HUES48 (cell line): ENCODE measurements around the gene ITGAX.
A peak's percentile ranks its signal among the peaks of the same experiment; 100 is the strongest.
"Not testable (repeated sequence)": the region's sequence is repeated elsewhere in the genome, so short reads cannot be mapped to it uniquely, and the experiment has no call there.

Experiments
- H3K27ac ChIP-seq: one replicate; pipeline ENCODE4 v1.7.0; 2013; ENCODE audit warnings: low read depth, low read length, inconsistent platforms
- H3K27me3 ChIP-seq: 2 replicates; pipeline ENCODE4 v1.6.1; 2013; ENCODE audit warnings: mild to moderate bottlenecking, low read length; ENCODE audit not compliant: control insufficient read depth, insufficient read depth
- H3K36me3 ChIP-seq: 2 replicates; pipeline ENCODE4 v1.6.1; 2013; ENCODE audit warnings: low read length; ENCODE audit not compliant: control insufficient read depth, insufficient read depth
- H3K4me1 ChIP-seq: 2 replicates; pipeline ENCODE4 v1.6.1; 2013; ENCODE audit warnings: mild to moderate bottlenecking, low read length; ENCODE audit not compliant: control insufficient read depth, insufficient read depth
- H3K4me3 ChIP-seq: 2 replicates; pipeline ENCODE4 v1.5.1; 2013; ENCODE audit warnings: mild to moderate bottlenecking, low read depth, low read length
- H3K9ac ChIP-seq: 2 replicates; pipeline ENCODE4 v1.6.1; 2013; ENCODE audit warnings: mild to moderate bottlenecking, low read depth, low read length, moderate library complexity
- H3K9me3 ChIP-seq: 2 replicates; pipeline ENCODE4 v1.6.1; 2013; ENCODE audit warnings: low read length; ENCODE audit not compliant: control insufficient read depth, insufficient read depth

The ITGAX gene

DNA sequence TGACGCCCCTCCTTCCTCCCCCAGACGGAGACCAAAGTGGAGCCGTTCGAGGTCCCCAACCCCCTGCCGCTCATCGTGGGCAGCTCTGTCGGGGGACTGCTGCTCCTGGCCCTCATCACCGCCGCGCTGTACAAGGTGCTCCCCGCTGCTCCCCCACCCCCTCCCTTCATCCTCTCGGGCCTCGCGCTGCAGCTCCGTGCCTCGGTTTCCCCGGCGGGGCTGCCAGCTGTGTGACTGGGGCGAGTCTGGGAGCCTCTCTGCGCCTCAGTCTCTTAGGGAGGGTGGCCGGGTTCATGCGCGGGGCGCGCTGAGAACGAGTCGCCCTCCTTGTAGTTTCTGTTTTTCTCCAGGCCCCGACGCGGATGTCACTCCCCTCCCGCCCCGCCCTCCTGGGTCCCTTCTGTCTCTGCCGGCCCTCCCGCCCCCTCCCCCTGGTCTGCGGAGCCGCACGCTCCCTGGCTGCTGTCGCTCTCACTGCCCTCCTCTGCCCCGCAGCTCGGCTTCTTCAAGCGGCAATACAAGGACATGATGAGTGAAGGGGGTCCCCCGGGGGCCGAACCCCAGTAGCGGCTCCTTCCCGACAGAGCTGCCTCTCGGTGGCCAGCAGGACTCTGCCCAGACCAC, 23.7 kb upstream of the ITGAX start:
- no peak overlapping the region for H3K27ac ChIP-seq
- H3K9ac ChIP-seq, result no peak overlapping the region
- peak overlapping the region; percentile 49; the same call in 1 of the 2 replicates for H3K4me3 ChIP-seq
- H3K4me1 ChIP-seq, result no peaks in the 10 kb centered on the region
- H3K36me3 ChIP-seq, result no peaks in the 10 kb centered on the region
- no peaks in the 10 kb centered on the region; the same call in 1 of the 2 replicates for H3K9me3 ChIP-seq
- H3K27me3 ChIP-seq, result peaks cover 31% of the 10 kb centered on the region

DNA sequence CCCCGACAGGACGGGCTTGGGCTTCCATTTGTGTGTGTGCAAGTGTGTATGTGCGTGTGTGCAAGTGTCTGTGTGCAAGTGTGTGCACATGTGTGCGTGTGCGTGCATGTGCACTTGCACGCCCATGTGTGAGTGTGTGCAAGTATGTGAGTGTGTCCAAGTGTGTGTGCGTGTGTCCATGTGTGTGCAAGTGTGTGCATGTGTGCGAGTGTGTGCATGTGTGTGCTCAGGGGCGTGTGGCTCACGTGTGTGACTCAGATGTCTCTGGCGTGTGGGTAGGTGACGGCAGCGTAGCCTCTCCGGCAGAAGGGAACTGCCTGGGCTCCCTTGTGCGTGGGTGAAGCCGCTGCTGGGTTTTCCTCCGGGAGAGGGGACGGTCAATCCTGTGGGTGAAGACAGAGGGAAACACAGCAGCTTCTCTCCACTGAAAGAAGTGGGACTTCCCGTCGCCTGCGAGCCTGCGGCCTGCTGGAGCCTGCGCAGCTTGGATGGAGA, 23.1 kb upstream of the ITGAX start:
- Histone ChIP-seq H3K36me3 (no peaks in the 10 kb centered on the region), H3K9ac (no peak overlapping the region), H3K4me3 (peak overlapping the region; percentile 49; the same call in 1 of the 2 replicates), H3K4me1 (no peaks in the 10 kb centered on the region), H3K27ac (no peak overlapping the region), H3K27me3 (peaks cover 31% of the 10 kb centered on the region), H3K9me3 (no peaks in the 10 kb centered on the region; the same call in 1 of the 2 replicates)

DNA sequence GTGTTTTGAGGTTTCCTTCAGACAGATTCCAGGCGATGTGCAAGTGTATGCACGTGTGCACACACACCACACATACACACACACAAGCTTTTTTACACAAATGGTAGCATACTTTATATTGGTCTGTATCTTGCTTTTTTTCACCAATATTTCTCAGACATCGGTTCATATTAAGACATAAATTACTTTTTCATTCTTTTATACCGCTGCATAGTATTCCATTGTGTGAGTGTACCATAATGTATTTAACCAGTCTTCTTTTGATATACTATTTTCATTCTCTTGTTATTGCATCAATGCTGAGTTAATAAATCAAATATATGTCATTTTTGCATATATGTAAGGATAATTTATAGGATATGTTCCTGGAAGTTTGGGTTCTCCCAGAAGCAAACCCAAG, 22.4 kb upstream of the ITGAX start:
- Histone ChIP-seq H3K36me3 (no peaks in the 10 kb centered on the region), H3K4me3 (no peak overlapping the region), H3K9ac (no peak overlapping the region), H3K27me3 (peaks cover 31% of the 10 kb centered on the region), H3K4me1 (no peaks in the 10 kb centered on the region), H3K27ac (no peak overlapping the region), H3K9me3 (no peaks in the 10 kb centered on the region; the same call in 1 of the 2 replicates)

DNA sequence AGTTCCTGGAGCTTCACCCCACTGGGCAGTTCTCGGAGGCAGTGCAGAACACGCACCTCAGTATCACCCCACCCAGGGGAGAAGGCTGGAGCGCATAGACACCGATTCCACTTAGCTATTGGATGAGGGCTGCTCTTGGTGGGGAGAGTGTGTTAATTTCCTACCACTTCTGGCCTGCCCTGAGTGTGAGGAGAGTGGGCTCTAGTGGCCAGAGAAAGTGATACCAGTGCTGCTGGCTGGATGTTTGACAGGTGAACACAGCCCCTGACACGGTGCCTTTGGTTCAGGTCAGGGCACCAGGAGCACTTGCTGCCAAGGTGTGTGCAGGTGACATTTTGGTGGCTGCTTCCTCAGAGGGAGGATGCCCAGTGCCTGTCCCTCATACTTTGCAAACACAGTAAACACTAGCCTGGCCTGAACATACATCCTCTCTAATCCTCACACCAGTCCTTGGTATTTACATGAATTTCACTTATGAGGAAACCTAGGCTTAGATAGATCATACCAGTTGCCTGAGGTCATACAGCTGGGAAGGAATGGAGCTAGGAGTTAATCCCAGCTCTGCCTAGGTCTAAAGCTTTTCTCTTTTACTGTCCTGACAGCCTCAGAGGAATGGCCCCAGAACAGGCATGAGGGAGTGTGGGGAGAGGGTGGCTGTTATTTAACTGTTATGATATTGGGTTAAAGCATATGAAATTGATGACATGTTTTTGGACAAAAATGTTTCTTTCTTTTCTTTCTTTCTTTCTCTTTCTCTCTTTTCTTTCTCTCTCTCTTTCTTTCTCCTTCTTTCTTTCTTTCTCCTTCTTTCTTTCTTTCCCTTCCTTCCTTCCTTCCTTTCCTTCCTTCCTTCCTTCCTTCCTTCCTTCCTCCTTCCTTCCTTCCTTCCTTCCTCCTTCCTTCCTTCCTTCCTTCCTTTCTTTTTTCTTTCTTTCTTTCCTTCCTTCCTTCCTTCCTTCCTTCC, 21.0 kb upstream of the ITGAX start:
- Histone ChIP-seq H3K27me3 (peaks cover 31% of the 10 kb centered on the region), H3K27ac (no peak overlapping the region), H3K9ac (no peak overlapping the region), H3K4me3 (no peak overlapping the region), H3K4me1 (no peaks in the 10 kb centered on the region), H3K36me3 (no peaks in the 10 kb centered on the region), H3K9me3 (no peaks in the 10 kb centered on the region; the same call in 1 of the 2 replicates)

DNA sequence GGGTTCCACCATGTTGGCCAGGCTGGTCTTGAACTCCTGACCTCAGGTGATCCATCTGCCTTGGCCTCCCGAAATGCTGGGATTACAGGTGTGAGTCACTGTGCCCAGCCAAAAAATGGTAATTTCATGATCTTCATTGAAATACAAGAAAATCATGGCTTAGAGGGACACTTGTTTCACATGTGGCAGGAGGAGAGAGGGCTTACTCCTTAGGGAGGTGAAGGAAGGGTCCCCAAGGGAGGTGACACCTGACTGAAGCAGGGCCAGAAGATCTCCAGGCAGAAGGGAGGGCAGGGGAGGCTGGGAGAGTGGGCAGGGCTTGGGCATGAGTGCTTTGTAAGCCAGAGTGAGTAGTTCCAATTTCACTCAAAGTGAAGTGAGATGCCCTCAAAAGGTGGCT, 20.0 kb upstream of the ITGAX start:
- Histone ChIP-seq H3K4me3 (no peak overlapping the region), H3K27ac (no peak overlapping the region), H3K36me3 (no peaks in the 10 kb centered on the region), H3K9me3 (no peaks in the 10 kb centered on the region; the same call in 1 of the 2 replicates), H3K9ac (no peak overlapping the region), H3K27me3 (peaks cover 24% of the 10 kb centered on the region), H3K4me1 (no peaks in the 10 kb centered on the region)

DNA sequence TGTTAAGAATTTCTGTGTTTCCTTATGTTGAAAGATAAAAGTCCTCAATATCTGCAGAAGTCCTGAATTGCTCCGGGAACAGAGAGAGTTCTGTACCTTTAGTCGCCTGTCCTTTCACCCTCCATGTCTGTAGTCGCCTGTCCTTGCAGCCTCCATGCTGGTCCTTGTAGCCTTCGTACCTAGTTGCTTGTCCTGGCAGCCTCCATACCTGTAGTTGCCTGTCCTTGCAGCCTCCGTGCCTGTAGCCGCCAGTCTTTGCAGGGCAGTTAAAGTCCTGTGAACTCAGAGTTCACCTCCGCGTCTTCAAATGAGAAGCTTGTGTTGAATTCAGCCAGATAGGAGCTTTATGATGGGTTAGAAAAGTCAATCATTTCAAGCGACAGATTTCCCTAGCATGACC, 19.5 kb upstream of the ITGAX start:
- H3K4me3 ChIP-seq, result no peak overlapping the region
- peaks cover 19% of the 10 kb centered on the region for H3K27me3 ChIP-seq
- H3K27ac ChIP-seq, result no peak overlapping the region
- H3K36me3 ChIP-seq, result no peaks in the 10 kb centered on the region
- H3K9me3 ChIP-seq, result no peaks in the 10 kb centered on the region; the same call in 1 of the 2 replicates
- no peaks in the 10 kb centered on the region for H3K4me1 ChIP-seq
- H3K9ac ChIP-seq, result no peak overlapping the region

DNA sequence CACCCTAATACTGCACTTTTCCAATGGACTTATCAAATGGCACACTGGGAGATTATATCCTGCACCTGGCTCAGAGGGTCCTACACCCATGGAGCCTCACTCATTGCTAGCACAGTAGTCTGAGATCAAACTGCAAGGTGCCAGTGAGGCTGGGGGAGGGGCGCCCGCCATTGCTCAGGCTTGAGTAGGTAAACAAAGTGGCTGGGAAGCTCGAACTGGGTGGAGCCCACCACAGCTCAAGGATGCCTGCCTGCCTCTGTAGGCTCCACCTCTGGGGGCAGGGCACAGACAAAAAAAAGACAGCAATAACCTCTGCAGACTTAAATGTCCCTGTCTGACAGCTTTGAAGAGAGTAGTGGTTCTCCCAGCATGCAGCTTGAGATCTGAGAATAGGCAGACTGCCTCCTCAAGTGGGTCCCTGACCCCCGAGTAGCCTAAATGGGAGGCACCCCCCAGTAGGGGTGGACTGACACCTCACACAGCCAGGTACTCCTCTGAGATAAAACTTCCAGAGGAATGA, 16.8 kb upstream of the ITGAX start:
- H3K27me3 ChIP-seq, H3K9ac ChIP-seq, H3K4me3 ChIP-seq, H3K36me3 ChIP-seq, H3K4me1 ChIP-seq, H3K9me3 ChIP-seq, H3K27ac ChIP-seq: not testable (repeated sequence)

DNA sequence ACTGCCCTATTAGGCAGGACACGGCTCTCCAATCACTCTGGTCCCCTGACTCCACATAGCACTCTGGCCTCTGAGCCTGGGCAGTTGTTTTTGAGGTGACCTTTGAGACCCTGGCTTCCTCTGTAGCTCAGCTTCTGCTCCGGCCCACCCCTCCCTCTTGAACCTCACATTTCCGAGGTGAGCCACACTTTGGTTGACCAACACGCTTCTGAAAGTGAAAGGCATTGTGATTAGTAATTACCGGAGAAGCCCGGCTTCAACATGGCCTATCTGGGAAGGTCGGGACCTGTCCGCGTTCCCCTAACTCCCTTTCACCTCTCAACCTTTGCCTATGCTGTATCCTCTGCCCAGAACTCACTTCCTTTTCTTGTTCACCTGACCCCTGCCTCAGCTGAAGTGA, 10.3 kb upstream of the ITGAX start:
- Histone ChIP-seq H3K27ac (no peak overlapping the region), H3K4me3 (no peak overlapping the region)

DNA sequence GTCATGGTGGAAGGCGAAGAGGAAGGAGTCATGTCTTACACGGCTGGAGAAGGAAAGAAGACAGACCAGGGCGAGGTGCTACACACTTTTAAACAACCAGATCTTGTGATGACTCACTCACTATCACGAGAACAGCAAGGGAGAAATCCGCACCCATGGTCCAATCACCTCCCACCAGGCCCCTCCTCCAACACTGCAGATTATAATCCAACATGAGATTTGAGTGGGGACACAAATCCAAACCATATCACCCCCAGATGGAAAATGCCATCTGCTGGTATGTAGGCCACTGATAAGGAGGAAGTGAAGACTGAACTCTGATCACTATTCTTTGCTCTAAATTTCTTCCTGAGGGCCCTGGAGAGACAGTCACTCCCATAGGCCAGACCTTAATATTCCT, 7.5 kb upstream of the ITGAX start:
- no peak overlapping the region for H3K9ac ChIP-seq
- H3K36me3 ChIP-seq, result no peaks in the 10 kb centered on the region
- H3K27ac ChIP-seq, result no peak overlapping the region
- H3K4me1 ChIP-seq, result no peaks in the 10 kb centered on the region
- no peaks in the 10 kb centered on the region for H3K27me3 ChIP-seq
- no peaks in the 10 kb centered on the region for H3K9me3 ChIP-seq
- H3K4me3 ChIP-seq, result no peak overlapping the region

More for the DNA sequence above, 10.3 kb upstream of the ITGAX start:
- H3K4me1 ChIP-seq, result no peaks in the 10 kb centered on the region
- H3K36me3 ChIP-seq, result no peaks in the 10 kb centered on the region
- no peak overlapping the region for H3K9ac ChIP-seq
- no peaks in the 10 kb centered on the region for H3K27me3 ChIP-seq
- no peaks in the 10 kb centered on the region for H3K9me3 ChIP-seq

DNA sequence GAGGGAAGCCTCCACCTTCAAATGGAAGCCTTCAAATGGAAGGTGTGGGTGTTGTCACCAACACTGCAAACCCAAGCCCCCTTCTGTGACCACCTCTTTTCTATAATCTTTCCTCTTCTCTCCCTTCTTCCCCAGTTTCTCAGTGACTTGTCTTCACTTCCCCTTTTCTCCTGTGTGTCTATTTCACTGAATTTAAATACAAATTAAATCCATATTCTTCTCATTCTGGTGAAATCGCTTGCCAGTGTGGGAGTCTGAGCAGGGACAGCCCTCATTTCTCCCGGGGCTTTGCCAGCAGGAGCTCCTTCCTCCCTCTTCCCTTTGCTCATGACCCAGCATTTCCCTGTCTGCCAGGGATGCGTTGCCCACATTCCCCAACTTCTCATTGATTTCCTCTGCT, 6.4 kb upstream of the ITGAX start:
- H3K4me1 ChIP-seq, result no peaks in the 10 kb centered on the region
- H3K27me3 ChIP-seq, result no peaks in the 10 kb centered on the region
- no peak overlapping the region for H3K4me3 ChIP-seq
- no peak overlapping the region for H3K9ac ChIP-seq
- H3K36me3 ChIP-seq, result no peaks in the 10 kb centered on the region
- no peaks in the 10 kb centered on the region for H3K9me3 ChIP-seq
- no peak overlapping the region for H3K27ac ChIP-seq
